GM19328 (cell line): ENCODE measurements around the gene THAP3.
A peak's percentile ranks its signal among the peaks of the same experiment; 100 is the strongest.
"Not testable (repeated sequence)": the region's sequence is repeated elsewhere in the genome, so short reads cannot be mapped to it uniquely, and the experiment has no call there.

Experiments
- ATAC-seq: cut with Tn5 transposase; IDR thresholded peaks from one replicate; pipeline ENCODE4 v1.9.1; 2021; ENCODE audit warnings: mild to moderate bottlenecking, moderate library complexity; ENCODE audit not compliant: unreplicated experiment

THAP3 gene

GRCh38 chr1:6590046-6590445, 34.6 kb upstream of the THAP3 start:
- ATAC-seq: no peak

DNA sequence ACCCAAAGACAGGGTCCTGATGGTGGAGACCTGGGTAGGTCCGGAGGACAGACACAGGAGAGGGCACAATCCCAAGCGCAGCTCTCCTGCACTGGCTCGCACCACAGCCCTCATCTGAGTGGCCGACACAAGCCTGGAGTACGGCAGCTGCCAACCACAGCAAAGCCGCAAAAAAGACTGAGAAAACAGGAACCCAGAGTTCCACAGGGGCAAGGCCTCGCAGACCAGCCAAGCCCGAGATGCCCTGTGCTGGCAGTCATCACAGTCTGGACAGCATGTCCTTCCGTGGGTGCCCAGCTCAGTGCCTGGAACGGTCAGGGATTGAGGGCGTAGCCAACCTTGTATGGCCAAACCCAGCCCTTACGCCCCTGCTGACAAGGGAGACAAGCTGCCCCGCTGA, 33.4 kb upstream of the THAP3 start:
- no peak for ATAC-seq

GRCh38 chr1:6591644-6592043, 33.0 kb upstream of the THAP3 start:
- ATAC-seq: no peak

- no peak for ATAC-seq
Measured at GRCh38 chr1:6592441-6592840, 32.2 kb upstream of the THAP3 start.

DNA sequence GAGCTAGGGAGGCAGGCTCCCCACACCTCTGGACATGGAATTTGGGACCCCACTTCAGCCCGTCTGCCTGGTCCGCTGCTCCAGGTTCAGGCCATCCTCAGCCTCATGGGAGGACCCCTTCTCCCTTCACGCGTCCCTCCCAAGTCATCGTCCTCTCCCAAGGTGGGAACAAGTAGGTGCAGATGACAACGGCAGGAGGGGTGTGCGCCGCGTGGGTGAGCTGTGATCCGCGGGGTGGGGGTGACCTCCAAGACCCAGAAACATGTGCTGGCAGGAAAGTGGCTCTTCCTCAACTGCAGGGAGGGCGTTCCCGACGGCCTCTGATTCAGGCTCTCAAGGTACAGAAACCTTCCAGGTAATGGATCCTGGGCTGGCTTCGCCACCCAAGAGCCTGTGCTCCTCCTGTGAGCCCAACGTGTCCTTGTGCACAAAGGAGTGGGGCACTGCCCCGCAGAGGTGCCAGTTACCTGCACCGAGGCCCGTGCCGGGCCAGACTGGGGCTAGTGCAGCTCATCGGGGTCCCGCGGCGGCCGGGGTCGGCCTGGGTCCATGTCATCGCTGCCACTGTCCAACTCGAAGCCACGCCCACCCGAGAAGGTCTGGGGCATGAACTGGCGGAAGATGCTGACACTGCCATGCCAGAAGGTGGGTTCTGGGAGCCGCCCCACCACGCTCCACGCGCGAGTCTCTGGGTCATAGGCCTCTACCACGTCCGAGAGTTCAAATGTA, 31.6 kb upstream of the THAP3 start:
- no peak for ATAC-seq

- no peak for ATAC-seq
Measured at GRCh38 chr1:6593810-6594209, 30.9 kb upstream of the THAP3 start.

- no peak for ATAC-seq
Measured at GRCh38 chr1:6594977-6595740, 29.5 kb upstream of the THAP3 start.

DNA sequence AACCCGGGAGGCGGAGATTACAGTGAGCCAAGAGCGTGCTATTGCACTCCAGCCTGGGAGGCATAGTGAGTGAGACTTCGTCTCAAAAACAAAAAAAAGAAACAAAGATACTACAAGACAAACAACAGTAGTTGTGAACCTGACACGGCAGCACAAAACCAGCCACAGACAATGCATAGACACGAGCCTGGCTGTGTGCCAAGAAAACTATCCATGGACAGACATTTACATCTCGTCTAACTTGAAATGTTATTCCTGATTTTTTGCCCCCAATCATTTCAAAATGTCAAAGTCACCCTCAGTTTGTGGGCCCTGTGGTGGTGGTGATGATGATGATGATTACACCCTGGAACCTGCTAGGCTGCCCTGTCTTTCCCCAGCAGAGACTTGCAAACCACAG, 28.3 kb upstream of the THAP3 start:
- no peak for ATAC-seq

DNA sequence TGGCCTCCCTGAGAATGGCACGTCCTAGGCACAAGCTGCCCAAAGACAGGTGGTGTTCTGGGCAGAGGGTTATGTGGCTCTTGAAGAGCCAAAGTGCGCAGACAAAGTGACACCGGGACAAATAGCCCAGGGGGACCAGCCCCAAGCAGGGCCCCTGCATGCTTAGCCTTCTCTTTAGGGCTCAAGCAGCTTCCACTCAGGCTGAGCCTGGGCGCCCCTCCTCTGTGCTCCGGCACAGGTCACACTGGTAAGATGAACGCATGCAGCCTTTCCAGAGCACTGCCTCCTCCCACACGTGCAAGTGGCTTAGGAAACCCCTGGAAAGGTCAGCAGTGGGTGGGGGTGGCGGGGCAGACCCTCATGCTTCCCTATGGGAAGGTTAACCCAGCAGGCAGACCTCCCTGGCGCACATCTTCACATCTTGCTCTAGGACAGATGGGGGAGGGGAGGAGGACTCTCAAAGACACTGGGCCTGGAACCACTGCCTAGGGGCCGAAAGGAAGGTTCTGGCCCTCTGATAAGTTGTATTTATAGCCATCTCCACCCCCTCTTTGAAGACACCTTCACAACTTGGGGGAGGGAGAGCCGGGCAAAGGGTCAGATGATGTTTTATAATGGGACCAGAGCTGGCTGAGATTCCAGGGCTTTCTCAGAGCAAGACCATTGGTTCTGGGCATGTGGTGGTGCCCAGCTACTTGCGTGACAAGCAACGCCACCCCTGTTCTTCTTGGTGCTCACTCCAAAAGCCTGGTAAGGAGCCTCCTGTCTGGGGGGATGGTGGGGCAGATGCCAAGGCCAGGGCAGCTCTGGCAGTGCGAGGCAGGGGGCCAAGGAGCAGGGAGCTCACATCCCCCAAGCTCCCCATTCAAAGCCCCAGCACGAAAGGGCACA, 27.5 kb upstream of the THAP3 start:
- ATAC-seq: no peak

DNA sequence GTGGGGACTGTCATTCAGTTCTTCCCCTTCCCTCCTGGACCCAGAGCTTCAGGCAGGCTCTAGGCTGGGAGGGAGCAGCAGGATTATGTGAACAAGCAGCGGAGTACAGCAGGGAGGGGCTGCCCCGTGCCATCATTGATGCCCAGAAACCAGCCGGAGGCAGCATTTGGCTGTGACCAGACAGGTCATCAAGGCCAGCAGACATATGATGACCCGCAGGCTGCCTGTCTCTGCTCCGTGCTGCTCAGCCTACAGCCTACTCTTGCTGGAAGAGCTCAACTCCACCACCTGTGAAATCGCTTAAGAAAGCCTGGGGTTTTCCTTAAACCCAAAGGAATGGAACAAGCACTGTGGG, 26.9 kb upstream of the THAP3 start:
- no peak for ATAC-seq

GRCh38 chr1:6599141-6599975, 25.3 kb upstream of the THAP3 start:
- ATAC-seq: no peak

DNA sequence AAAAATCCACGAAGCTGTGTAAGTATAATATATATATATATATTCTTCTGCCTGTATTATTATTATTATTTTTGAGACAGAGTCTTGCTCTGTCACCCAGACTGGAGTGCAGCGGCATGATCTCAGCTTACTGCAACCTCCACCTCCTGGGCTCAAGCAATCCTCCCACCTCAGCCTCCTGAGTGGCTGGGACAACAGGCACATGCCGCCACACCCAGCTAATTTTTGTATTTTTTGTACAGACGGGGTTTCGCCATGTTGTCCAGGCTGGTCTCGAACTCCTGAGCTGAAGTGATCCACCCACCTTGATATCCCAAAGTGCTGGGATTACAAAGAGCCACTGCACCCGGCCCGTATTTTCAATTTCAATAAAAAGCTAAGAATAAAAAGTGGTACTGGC, 24.7 kb upstream of the THAP3 start:
- not testable (repeated sequence) for ATAC-seq

DNA sequence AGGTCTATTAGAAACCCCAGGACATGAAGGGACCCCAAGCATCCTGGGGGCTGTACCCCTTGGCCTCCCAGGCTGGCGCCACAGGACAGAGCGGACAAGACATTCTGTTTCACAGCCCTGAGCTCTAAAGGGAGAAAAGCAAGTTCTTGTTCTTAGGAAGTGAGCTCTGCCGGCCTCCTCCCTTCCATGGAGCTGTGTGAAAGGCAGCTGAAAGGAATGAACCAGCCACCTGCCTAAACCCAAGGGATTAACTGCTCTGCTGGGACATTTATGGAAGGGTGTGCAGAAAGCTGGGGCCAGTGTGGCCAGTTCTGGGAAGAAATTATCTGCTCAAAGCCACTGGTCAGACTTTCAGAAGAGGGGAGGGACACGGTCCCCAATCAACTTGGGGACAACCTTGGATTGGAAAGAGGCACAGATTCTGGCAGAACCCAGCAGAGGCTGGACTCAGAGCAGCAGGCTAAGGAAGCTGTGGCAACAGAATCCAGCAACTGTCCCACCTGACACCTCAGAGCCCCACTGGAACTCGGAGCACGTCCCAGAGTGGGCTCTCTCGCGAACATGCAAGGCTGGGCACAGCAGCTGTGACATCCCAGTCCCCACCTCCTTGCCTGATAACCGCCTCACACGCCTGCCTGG, 24.1 kb upstream of the THAP3 start:
- ATAC-seq: no peak

- no peak for ATAC-seq
Measured at GRCh38 chr1:6601049-6601922, 23.4 kb upstream of the THAP3 start.

- ATAC-seq: peak; percentile 6
Measured at GRCh38 chr1:6601923-6602668, 22.6 kb upstream of the THAP3 start.

GRCh38 chr1:6602669-6603237, 21.9 kb upstream of the THAP3 start, which contains the start of gene KLHL21:
TSS of gene KLHL21 (minus strand) at chr1:6602869. CDS start at chr1:6602817, 52 bp downstream.
- ATAC-seq: peak; percentile 47

GRCh38 chr1:6603238-6603914, 21.3 kb upstream of the THAP3 start:
- peak; percentile 24 for ATAC-seq
